HG03280 (cell line): ENCODE data around the gene EDAR.

ENCODE experiments used
- ATAC-seq: cut with Tn5 transposase; IDR thresholded peaks from one replicate; pipeline ENCODE4 v1.9.1; 2021; ENCODE audit warnings: mild to moderate bottlenecking, moderate library complexity; ENCODE audit not compliant: unreplicated experiment

EDAR gene

GRCh38 chr2:108926561-108927380, 62.2 kb downstream of the EDAR start:
- ATAC-seq: no peak

DNA sequence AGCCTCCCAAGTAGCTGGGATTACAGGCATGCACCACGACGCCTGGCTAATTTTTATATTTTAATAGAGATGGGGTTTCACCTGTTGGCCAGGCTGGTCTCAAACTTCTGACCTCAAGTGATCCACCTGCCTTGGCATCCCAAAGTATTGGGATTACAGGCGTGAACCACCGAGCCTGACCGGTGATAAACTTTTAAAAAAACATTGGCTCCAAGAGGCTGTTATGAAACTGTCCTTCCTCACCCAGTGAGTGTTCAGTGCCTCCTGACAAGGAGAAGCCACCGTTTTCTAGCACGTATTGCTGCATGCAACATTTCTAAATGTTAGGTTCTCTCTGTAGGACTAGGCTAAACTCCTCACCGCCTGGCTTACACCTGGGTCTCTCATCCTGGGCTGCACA, 63.3 kb downstream of the EDAR start:
- ATAC-seq: no peak

GRCh38 chr2:108925286-108925685, 63.7 kb downstream of the EDAR start:
- no peak for ATAC-seq

- no peak for ATAC-seq
Measured at GRCh38 chr2:108924580-108925251, 64.3 kb downstream of the EDAR start.

- ATAC-seq: no peak
Measured at GRCh38 chr2:108923736-108924579, 65.1 kb downstream of the EDAR start.

GRCh38 chr2:108923019-108923700, 65.9 kb downstream of the EDAR start:
- ATAC-seq: no peak

- ATAC-seq: no peak
Measured at GRCh38 chr2:108922141-108922915, 66.7 kb downstream of the EDAR start.

- no peak for ATAC-seq
Measured at GRCh38 chr2:108921096-108922030, 67.7 kb downstream of the EDAR start.

GRCh38 chr2:108920686-108921085, 68.3 kb downstream of the EDAR start:
- ATAC-seq: no peak

- no peak for ATAC-seq
Measured at GRCh38 chr2:108919571-108920373, 69.2 kb downstream of the EDAR start.

DNA sequence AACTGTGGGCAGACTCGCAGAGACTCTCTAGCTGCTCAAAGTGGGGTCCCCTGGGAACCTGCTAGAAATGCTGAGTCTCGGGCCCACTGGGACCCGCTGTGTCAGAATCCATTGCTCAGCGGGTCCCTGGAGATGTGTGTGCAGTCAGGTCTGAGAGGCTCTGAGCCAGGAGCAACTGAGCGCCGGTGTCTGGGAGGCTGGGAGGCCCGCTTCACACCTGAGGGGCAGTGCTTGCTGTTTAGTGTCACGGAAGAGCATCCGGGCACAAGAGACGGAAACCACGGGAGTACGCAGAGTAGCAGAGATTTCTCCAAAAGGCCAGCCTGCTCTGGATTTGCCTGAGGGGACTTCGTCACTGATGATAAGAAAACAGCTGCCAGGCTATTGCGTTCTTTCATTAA, 70.1 kb downstream of the EDAR start:
- no peak for ATAC-seq

- ATAC-seq: no peak
Measured at GRCh38 chr2:108918156-108918874, 70.7 kb downstream of the EDAR start.

- no peak for ATAC-seq
Measured at GRCh38 chr2:108917526-108917925, 71.5 kb downstream of the EDAR start.

GRCh38 chr2:108916796-108917421, 72.1 kb downstream of the EDAR start:
- no peak for ATAC-seq

- no peak for ATAC-seq
Measured at GRCh38 chr2:108916122-108916795, 72.8 kb downstream of the EDAR start.

DNA sequence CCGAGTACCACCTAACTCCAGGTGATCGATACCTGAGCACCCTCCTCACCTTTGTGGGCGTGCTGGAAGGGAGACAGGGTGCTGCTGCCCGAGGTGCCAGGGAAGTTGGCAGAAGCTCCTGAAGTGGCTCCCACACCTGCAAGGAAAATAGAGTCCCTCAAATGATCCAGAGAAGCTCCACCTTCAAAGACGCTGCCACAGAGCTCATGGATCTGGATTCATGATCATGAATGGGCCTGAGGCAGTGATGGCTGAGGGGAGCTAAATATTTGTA, 76.5 kb downstream of the EDAR start:
- no peak for ATAC-seq
